Right ventricle myocardium superior (tissue), 1 donor: ENCODE results near the gene PROK2. TPM values are rescaled to one million over a fixed set of nuclear protein-coding genes. Genes with fewer than 3 reads are reported as not detected.

Source experiments
- ATAC-seq: fragments of 200-7000 bp; cut with Tn5 transposase; one replicate; pipeline ENCODE4 v1.9.1; 2020; ENCODE audit warnings: mild to moderate bottlenecking; ENCODE audit not compliant: poor library complexity
- DNase-seq: peaks from one replicate; pipeline ENCODE4 v3.0.0-alpha.2; 2020
- intact Hi-C: fragments of 100-400 bp; cut with DNase I; formaldehyde crosslinking; loops from one replicate; pipeline ENCODE4 v1.11.2; 2022
- long read RNA-seq: library from polyadenylated mRNA; unstranded; transcript quantifications from one replicate; pipeline ENCODE4 v2.0.0, GENCODE V29; 2021
- total RNA-seq: library from RNA; stranded (reverse); fragmentation: NEBNext Ultra II Directional; extraction: Animal tissue kit (Norgen Biotek cat#: 25700); gene quantifications from one replicate; pipeline ENCODE4 v1.2.1, GENCODE V29; 2021
- donor health status: DM: no; HTN: yes; CAD: no; lungs with severe emphysema.

The PROK2 gene, protein sequence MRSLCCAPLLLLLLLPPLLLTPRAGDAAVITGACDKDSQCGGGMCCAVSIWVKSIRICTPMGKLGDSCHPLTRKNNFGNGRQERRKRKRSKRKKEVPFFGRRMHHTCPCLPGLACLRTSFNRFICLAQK
- total RNA-seq = 0.54 TPM
- long read RNA-seq = 0 reads

DNA sequence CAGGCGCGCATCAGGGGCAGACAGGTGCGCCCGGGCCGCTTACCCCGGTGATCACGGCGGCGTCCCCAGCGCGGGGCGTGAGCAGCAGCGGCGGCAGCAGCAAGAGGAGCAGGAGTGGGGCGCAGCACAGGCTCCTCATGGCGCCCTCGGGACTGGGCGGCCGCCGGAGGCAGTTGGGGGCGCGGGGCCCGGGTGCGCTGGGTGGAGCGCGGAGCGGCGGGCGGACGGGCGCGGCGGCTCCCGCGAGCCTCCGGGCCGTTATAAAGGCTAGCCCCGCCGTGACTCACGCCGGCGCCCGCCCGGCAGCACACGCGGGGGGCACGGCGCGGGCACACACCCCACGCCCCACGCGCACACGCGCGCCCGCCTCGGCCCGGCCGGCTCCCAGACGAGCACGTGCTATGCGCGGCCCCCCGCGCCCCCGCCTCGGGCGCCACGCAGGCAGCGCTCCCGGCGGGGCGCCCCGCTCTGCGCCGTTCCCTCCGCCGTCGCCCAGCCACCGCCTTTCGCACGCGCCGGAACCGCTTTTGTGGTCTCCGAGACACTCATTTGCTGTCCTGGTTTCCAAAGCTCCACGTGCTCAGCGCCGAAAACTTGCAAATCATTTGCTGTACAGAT, at the start of gene PROK2:
Gene PROK2, minus strand, starts transcription at position 235 of the 618 bp plus-strand sequence. Its CDS starts 96 bp downstream, at position 139.
- no peak for DNase-seq
- no peak for ATAC-seq
- intact Hi-C loops = no loop called here

DNA sequence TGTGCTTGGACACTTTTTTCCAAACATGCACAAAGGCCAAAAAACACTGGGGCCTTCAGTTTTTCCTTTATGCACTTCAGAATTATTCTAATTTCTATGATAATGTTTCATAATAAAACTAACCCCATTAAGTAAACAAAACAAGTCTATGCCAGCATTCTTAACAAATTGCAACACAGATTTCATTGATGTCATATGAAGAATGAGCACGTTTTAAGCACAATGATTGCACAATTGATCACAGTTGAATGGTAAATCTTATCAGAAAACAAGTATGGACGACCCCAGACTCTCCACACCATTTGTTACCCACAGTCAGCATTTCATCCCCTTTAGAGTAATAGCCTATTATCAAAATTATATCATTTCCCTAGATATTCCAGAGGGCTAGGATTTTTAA, 46.7 kb upstream of the PROK2 start:
- no peak for ATAC-seq
- intact Hi-C loops = no loop called here
- no peak for DNase-seq

DNA sequence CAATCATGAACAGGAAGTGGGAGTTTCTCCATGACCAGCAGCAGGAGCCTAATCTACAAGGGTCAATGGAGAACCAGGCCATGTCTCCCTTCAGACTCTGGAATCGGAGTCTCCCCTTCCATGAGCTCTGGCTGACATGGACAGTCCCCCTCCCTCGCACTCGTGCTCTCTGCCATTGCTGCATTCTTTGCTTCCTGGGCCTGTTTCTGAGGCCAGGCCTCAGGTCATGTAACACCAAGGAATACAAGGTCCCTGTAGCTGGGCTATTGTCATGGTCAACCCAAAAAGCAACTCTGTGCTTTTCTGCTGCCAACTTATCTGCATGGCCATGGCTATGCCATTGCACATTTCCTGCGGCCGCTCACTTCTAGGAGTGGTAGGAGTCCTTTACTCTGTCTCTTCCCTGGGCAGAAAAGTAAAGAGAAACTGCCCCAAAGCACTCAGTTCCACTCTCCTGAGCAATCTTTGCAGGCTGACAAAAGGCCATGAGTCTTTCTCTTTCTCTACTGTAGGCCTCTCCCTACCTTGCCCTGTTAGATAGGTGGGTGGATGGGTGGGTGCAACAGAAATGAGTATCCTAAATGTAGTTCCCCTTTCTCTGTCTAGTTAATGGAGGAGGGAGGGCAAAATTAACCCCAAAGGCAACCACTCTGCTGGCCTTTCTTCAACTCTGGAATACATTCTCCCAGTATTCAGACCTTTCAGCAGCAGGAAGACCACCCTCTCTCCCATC, 40.8 kb upstream of the PROK2 start:
- intact Hi-C loops = no loop called here
- no peak for DNase-seq
- no peak for ATAC-seq

DNA sequence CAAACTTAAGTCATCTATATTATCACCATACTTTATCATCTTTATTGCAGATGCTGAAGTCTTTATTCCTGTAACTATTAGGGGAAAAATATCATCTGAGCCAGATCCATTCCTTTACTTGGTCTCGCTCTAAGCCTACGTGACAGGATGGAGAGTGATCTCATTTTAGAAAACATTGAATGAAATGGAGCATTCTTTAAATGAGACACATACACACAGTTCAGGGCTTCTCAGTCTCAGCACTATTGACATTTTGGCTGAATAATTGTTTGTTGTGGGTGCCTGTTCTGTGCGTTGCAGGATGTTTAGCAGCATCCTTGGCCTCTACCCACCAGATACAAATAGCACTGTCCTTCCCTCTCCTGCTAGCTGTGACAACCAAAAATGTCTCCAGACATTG, 36.2 kb upstream of the PROK2 start:
- no peak for ATAC-seq
- intact Hi-C loops = no loop called here

DNA sequence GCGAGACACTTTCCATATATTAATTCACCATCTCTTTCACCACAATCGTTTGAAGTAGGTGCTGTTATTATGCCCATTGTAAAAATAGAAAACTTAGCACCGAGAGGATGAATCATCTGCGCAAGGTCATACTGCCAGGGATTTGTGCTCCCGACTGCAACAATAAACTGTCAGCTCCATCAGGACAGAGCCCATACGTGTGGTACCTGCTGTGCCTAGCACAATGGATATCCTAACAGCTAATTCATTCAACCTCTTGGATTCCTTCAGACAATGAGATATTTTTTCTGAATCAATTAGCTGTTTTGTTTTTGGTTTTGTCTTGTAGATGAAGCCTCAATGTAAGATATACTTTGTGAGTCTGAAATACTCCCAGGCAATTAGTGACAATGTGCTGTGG, 32.3 kb upstream of the PROK2 start:
- ATAC-seq (no peak), DNase-seq (no peak)
- intact Hi-C loops = no loop called here

More for the DNA sequence above, 36.2 kb upstream of the PROK2 start:
- DNase-seq = no peak

DNA sequence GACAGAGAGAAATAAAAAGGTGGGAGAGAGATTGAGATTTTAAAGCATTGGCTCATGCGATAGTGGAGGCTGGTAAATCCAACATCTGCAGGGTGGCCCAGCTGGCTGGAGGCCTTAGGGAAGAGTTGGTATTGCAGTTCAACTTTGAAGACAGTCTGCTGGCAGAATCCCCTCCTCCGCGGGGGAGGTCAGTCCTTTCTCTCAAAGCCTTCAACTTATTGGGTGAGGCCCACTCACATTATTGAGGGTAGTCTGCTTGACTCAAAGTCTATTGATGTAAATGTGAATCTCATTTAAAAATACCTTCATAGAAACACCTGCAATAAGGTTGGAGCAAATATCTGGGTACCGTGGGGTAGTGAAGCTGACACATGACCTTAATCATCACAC, 31.8 kb upstream of the PROK2 start:
- no peak for DNase-seq
- intact Hi-C loops = no loop called here
- no peak for ATAC-seq

DNA sequence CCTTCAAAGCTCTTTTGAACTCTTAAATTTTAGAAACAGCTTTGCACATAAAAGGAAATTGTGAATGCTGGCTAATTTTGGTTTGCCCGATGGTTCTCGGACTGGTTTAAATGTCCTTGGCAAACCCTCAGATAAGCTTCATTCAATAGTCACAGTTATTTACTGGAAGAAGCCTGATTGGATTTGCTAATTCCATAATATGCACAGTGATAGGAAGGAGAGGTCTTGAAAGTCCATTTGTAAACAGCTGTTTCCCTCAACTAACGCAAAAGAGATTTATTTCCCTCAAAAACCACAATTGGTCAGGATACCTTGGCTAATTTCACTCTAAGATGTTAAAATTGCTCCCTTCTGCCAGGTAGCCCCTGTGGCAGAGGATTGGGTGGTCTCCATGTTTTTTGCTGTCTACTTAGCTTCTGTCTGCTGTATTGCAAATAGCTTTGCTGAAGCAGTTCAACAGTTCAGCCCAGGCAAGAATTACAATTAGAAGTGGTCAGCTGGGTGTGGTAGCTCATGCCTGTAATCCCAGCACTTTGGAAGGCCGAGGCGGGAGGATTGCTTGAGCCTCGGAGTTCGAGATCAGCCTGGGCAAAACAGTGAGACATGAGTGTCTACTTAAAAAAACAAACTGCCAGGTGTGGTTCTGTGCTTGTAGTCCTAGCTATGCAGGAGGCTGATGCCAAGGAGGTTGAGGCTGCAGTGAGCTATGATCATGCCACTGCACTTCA, 30.6 kb upstream of the PROK2 start:
- intact Hi-C loops = no loop called here
- ATAC-seq (no peak), DNase-seq (no peak)

DNA sequence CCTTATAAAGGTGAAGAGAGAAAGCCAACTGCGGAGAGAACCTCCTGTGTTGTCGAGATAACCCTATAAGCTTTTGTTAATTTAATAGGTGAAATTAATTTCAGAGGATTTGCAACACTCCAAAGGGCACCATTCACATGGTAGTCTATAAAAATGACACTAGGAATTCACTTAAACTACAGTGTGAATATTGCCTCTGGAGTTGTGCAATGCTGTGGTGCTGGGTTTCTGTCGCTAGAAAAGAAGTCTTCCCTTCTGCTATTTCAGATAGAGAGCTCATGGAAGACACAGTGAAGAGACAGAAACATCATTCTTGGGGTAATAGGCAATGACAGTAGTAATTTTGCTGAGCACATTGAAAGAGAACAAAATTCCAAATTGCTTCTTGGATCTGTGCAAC, 28.8 kb upstream of the PROK2 start:
- ATAC-seq (no peak), DNase-seq (no peak)
- intact Hi-C loops = no loop called here

DNA sequence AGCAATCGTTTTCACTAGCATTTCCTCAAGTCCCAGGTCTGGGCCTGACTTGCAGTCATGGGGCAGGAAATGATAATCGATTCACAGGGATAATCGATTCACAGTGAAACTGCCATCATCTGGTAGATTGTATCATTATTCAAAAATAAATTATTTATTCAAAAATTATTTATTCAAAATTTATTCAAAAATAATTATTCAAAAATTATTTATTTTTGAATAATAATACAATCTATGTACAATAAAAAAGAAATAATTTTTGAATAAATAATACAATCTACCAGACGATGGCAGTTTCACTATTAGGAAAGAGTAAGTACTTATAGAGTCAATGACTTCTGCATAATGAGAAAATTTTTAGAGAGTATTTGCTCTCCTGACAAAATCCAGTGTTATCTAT, 28.1 kb upstream of the PROK2 start:
- intact Hi-C loops = no loop called here
- no peak for DNase-seq
- ATAC-seq = no peak

DNA sequence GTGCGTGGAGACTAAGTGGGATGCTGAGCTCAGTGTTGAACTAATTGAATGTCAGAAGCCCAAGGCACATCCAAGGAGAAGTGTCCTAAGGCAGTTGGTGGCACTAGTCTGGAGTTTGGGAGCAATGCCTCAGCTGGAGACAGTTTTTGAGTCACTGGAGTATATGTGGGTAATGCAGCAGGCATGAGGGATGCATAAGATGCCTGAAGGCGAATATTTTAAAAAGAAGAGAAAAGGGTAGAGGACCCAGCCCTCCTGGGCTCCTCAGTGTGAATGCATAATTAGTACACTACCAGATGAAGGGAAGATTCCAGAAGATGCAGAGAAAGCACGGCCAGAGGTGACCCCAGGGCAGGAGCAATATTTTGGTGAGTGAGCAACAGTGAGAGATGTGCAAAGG, 25.1 kb upstream of the PROK2 start:
- DNase-seq = no peak

DNA sequence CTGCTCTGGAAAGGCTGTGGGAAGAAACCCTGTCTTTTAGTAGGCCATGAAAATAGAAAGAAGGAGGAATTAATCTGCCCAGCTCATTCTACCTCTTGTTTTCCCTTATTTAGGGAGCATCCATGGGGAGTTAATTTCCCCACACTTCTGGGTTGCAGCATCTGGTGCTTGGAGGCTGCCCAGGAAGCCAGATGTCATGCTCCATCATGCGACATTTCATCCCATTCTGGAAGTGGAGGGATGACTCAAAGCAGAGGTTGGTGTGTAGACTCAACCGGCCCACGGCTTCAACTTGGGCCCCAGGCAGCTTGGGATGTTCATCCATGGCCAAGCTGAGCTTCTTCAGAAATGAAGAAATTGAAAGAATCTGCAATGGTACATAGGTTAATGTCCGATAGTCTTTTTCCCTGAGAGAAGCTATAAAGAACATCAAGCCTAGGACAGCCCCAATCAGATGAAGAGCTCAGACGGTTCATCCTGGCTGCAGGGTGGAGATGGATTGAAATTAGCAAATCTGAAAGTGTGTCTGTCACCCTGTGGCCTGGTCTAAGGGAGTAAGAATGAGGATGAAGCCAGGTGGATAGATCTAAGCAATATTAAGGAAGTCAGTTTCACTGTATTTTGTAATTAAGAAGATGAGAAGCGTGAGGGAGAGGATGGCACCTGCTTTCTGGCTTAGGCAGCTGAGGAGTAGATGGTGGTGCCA, 24.5 kb upstream of the PROK2 start:
- intact Hi-C loops = no loop called here
- ATAC-seq = no peak
- no peak for DNase-seq

More for the DNA sequence above, 25.1 kb upstream of the PROK2 start:
- no peak for ATAC-seq
- intact Hi-C loops = no loop called here

DNA sequence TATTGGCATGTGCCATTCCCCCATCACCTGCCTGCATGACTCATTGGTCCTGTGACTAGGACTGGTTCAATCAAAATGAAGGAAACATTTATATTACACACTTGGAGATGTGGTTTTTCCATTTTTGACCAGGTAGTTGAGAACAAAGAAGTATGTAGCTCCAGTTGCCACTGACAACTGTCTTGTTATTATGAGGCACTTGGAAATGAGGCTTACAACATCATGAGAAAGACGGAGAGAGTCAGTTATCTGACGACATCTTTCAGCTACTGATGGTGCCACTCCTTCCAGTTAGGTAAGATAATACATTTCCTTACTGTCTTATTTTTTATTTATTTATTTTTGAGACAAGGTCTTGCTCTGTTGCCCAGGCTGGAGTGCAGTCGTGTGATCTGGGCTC, 21.8 kb upstream of the PROK2 start:
- intact Hi-C loops = no loop called here
- DNase-seq (no peak), ATAC-seq (no peak)

DNA sequence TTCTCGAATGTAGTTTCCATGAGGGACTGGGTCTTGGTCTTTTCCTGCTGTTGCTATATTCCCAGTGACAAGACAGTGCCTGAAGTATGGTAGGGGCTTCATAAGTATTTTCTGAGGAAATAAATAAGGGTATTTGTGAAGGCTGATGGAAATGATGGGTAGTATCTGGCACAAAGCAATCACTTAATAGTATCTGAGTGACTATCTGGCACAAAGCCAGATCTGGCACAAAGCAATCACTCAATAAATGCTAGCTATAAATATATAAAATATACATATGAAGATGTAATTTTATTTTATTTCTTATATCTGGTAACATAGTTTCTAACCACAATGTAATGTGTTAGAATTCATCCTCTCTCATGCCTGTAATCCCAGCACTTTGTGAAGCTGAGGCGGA, 20.7 kb upstream of the PROK2 start:
- ATAC-seq = no peak
- no peak for DNase-seq
- intact Hi-C loops = no loop called here

DNA sequence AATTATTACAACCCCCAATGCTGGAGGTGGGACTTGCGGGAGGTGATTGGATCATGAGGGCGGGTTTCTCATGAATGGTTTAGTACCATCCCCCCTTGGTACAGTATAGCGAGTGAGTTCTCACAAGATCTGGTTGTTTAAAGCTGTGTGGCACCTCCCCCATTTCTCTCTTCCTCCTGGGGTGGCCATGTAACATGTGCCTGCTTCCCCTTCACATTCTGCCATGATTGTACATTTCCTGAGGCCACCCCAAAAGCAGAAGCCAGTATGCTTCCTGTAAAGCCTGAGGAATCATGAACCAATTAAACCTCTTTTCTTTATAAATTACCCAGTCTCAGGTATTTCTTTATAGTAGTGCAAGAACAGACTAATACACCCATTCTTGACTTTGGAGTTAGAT, 20.3 kb upstream of the PROK2 start:
- no peak for DNase-seq
- intact Hi-C loops = no loop called here
- ATAC-seq = no peak

DNA sequence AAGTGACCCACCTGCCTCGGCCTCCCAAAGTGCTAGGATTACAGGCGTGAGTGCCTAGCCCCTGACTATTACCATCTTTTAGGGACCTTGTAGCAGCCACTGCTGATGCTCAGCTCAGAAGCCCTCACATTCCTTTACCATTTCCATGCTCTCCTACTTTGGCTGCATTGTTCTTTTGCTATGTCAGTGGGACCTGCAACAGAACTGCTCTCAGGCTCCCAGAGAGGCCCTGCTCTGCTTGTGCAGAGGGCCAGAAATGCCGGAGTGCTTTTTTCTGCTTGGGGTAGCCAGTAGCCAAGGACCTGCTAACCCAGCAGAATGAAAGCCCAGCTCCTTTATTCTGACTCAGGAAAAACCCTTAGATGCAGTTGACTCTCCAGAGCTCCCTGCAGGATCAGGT, 18.3 kb upstream of the PROK2 start:
- intact Hi-C loops = no loop called here
- DNase-seq = no peak

DNA sequence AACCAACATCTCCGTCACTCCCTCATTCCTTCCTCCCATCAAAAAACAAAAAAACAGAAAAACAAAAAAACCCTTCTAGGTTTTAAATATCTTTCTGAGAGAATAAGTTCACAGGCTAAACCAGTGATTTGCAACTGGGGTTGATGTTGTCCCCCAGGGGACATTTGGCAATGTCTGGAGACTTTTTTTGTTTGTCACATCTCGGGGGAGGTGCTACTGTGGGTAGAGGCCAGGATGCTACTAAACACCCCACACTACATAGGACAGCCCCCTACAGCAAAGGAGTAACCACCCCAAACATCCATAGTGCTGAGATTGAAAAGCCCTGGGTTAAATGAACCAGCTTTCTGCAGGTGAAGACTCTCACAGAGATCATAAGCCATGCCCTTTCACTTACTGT, 17.0 kb upstream of the PROK2 start:
- intact Hi-C loops = no loop called here
- DNase-seq (no peak), ATAC-seq (no peak)

More for the DNA sequence above, 18.3 kb upstream of the PROK2 start:
- no peak for ATAC-seq

DNA sequence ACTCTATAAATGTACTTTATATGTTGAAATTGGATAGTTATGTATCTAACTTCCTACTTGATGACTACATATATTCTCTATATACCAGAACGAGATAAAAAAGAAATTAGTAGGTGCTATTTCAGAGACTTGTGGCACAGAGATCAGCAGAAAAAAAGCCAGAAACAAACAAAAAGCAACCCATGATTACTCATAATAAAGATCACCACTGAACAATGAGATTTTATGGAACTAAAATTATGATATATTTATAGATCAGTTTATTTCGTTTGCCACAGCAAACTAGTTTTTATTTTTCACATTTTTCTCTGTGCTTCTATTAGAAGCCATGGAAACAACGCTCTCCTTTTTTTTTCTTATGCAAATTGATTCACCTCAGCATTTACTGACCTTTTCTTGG, 15.1 kb upstream of the PROK2 start:
- no peak for DNase-seq
- no peak for ATAC-seq
- intact Hi-C loops = no loop called here

DNA sequence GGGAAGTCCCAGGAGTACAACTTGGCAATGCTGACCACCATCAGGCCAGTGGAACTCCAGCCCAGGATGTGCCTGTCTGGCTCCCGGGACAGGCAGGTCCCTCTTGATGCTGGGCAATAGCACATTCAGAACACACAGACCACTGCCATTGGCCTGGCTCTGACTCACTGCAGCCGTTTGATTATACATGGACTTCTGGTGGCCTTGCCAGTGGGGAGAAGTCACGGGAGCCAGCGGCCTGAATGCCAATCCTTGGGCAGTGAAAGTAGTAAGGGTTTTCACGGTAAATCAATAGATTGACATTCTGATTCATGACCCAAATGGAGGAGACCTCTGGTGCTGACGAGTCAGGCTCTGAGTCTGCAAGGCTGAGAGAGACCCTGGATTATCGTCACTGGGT, 12.5 kb upstream of the PROK2 start:
- intact Hi-C loops = no loop called here
- ATAC-seq = no peak
- DNase-seq = no peak

DNA sequence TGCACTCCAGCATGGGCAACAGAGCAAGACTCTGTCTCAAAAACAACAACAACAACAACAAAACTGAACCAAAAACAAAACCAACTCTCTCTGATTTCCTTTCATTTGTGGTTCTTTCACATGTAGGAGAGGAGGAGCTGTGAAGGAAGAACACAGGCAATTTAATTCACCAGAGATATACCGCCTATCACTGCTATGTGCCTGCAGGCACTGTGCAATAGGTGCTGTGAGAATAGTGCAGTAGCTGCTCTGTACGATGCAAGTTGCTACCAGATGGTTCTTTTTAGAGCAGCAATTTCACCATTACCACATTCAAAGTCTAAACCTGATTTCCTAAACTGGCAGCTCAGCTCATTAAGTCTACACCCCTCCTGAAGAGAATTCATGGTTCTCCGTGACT, 11.3 kb upstream of the PROK2 start:
- intact Hi-C loops = no loop called here
- no peak for ATAC-seq
- DNase-seq = no peak
